SU-DHL-6 (cell line): Measurements from ENCODE around the gene DLG2.
"Not testable (repeated sequence)": the region's sequence is repeated elsewhere in the genome, so short reads cannot be mapped to it uniquely, and the experiment has no call there.

Source experiments
- H2AFZ ChIP-seq: fragments of 200-600 bp; sonication (generic); 2 replicates; pipeline ENCODE4 v1.6.1; 2014; ENCODE audit warnings: low read depth, mild to moderate bottlenecking, moderate library complexity, mixed read lengths, antibody characterized with exemption, low read length; ENCODE audit not compliant: severe bottlenecking
- H3F3A ChIP-seq: fragments of 200-600 bp; shearing (Covaris generic); 2 replicates; pipeline ENCODE4 v1.6.0; 2016; ENCODE audit warnings: antibody characterized with exemption, mild to moderate bottlenecking; ENCODE audit not compliant: insufficient read depth
- H3K27ac ChIP-seq: fragments of 200-600 bp; sonication (generic); 2 replicates; pipeline ENCODE4 v1.5.1; 2016; ENCODE audit warnings: low read depth, mild to moderate bottlenecking, low read length, moderate library complexity, mixed read lengths
- H3K27me3 ChIP-seq: fragments of 200-600 bp; sonication (generic), shearing (Covaris generic); 2 replicates; pipeline ENCODE4 v1.6.0; 2014; ENCODE audit warnings: mild to moderate bottlenecking, low read length
- H3K36me3 ChIP-seq: fragments of 200-600 bp; sonication (generic); 2 replicates; pipeline ENCODE4 v1.6.1; 2014; ENCODE audit warnings: mild to moderate bottlenecking, low read length, mixed read lengths
- H3K4me2 ChIP-seq: fragments of 300-600, 200-600 bp; shearing (Covaris generic), sonication (generic); 2 replicates; pipeline ENCODE4 v1.6.0; 2014; ENCODE audit warnings: low read length, low read depth, mild to moderate bottlenecking; ENCODE audit not compliant: poor library complexity, severe bottlenecking
- H3K4me3 ChIP-seq: fragments of 200-600 bp; sonication (generic); 2 replicates; pipeline ENCODE4 v1.5.1; 2014; ENCODE audit warnings: antibody characterized with exemption, low read length, mild to moderate bottlenecking, mixed read lengths; ENCODE audit not compliant: insufficient read depth, poor library complexity, severe bottlenecking
- H3K79me2 ChIP-seq: fragments of 200-600 bp; sonication (generic); 2 replicates; pipeline ENCODE4 v1.6.1; 2014; ENCODE audit warnings: mild to moderate bottlenecking, low read length, moderate library complexity; ENCODE audit not compliant: insufficient read depth
- H3K9ac ChIP-seq: fragments of 200-600 bp; sonication (generic); 2 replicates; pipeline ENCODE4 v1.7.0; 2014; ENCODE audit warnings: mild to moderate bottlenecking, low read length
- H3K9me2 ChIP-seq: fragments of 200-600 bp; sonication (generic); replicated peaks from 2 replicates; pipeline ENCODE4 v1.6.1; 2014; ENCODE audit warnings: low read length; ENCODE audit not compliant: insufficient read depth
- H3K9me3 ChIP-seq: fragments of 200-600 bp; sonication (generic); 2 replicates; pipeline ENCODE4 v1.6.1; 2014; ENCODE audit warnings: low read length, mixed read lengths; ENCODE audit not compliant: insufficient read depth
- H4K20me1 ChIP-seq: fragments of 200-600 bp; sonication (generic); 2 replicates; pipeline ENCODE4 v1.6.1; 2014; ENCODE audit warnings: low read depth, mild to moderate bottlenecking, antibody characterized with exemption, low read length, moderate library complexity, mixed read lengths
- EZH2phosphoT487 ChIP-seq: fragments of 200-600 bp; sonication (generic), shearing (Covaris generic); conservative IDR thresholded peaks from 2 replicates; pipeline ENCODE4 v1.6.1; 2018; ENCODE audit warnings: mild to moderate bottlenecking, antibody characterized with exemption, low read length, moderate library complexity, mixed read lengths
- TF ChIP-seq, protein P1 (sequence below): fragments of 200-600 bp; sonication (generic); IDR thresholded peaks from one replicate; pipeline ENCODE4 v1.5.1; 2017; ENCODE audit warnings: antibody characterized with exemption, mild to moderate bottlenecking, low read length, moderate library complexity; ENCODE audit not compliant: insufficient read depth, poor library complexity, severe bottlenecking

Gene DLG2

DNA sequence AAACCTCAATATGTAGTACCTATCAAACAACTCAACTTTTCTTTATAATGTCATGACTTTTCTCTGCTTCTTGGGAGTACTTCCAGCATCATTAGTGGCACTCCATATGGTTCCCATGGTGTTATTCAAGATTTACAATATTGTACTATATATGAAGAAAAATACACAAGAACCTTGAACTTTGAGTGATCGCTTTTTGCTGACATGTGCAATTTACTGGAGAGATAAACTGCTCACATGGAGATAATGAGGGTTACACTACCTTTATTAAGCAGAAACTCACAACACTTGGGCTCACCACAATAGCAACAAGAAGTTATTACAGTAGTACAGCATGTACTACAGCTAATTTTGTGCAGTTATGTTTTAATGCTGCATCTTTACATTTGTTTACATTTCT is 388.2 kb downstream of the DLG2 start:
- TF ChIP-seq, protein P1, sequence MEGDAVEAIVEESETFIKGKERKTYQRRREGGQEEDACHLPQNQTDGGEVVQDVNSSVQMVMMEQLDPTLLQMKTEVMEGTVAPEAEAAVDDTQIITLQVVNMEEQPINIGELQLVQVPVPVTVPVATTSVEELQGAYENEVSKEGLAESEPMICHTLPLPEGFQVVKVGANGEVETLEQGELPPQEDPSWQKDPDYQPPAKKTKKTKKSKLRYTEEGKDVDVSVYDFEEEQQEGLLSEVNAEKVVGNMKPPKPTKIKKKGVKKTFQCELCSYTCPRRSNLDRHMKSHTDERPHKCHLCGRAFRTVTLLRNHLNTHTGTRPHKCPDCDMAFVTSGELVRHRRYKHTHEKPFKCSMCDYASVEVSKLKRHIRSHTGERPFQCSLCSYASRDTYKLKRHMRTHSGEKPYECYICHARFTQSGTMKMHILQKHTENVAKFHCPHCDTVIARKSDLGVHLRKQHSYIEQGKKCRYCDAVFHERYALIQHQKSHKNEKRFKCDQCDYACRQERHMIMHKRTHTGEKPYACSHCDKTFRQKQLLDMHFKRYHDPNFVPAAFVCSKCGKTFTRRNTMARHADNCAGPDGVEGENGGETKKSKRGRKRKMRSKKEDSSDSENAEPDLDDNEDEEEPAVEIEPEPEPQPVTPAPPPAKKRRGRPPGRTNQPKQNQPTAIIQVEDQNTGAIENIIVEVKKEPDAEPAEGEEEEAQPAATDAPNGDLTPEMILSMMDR, result no peak
- TF ChIP-seq EZH2phosphoT487, result no peak
- no peaks in the 10 kb centered on the region for H3K9me3 ChIP-seq
- no peak overlapping the region for H3K4me2 ChIP-seq
- no peak overlapping the region for H3K27ac ChIP-seq
- H2AFZ ChIP-seq, result no peak overlapping the region
- H3K36me3 ChIP-seq, result no peaks in the 10 kb centered on the region
- no peaks in the 10 kb centered on the region for H3K9me2 ChIP-seq
- no peaks in the 10 kb centered on the region for H3K79me2 ChIP-seq
- no peaks in the 10 kb centered on the region for H3K27me3 ChIP-seq
- no peak overlapping the region for H3K9ac ChIP-seq
- no peaks in the 10 kb centered on the region for H3F3A ChIP-seq
- H4K20me1 ChIP-seq, result no peaks in the 10 kb centered on the region
- no peak overlapping the region for H3K4me3 ChIP-seq

GRCh38 chr11:85238038-85238437 is 389.1 kb downstream of the DLG2 start:
- not testable (repeated sequence) for H3K79me2 ChIP-seq, H3K27me3 ChIP-seq, H3K36me3 ChIP-seq, H2AFZ ChIP-seq, H3K9me2 ChIP-seq, H3K27ac ChIP-seq, H3K4me3 ChIP-seq, H3K9ac ChIP-seq, H3K4me2 ChIP-seq, H3F3A ChIP-seq, H3K9me3 ChIP-seq, H4K20me1 ChIP-seq

GRCh38 chr11:85236211-85236610 is 390.9 kb downstream of the DLG2 start:
- Histone ChIP-seq H3K27ac (no peak overlapping the region), H3F3A (no peaks in the 10 kb centered on the region), H3K9ac (no peak overlapping the region), H3K36me3 (no peaks in the 10 kb centered on the region), H3K4me3 (no peak overlapping the region), H3K79me2 (no peaks in the 10 kb centered on the region), H4K20me1 (no peaks in the 10 kb centered on the region), H2AFZ (no peak overlapping the region), H3K9me3 (no peaks in the 10 kb centered on the region), H3K9me2 (no peaks in the 10 kb centered on the region), H3K27me3 (no peaks in the 10 kb centered on the region), H3K4me2 (no peak overlapping the region)
- TF ChIP-seq EZH2phosphoT487, result no peak
- TF ChIP-seq, protein P1, result no peak

DNA sequence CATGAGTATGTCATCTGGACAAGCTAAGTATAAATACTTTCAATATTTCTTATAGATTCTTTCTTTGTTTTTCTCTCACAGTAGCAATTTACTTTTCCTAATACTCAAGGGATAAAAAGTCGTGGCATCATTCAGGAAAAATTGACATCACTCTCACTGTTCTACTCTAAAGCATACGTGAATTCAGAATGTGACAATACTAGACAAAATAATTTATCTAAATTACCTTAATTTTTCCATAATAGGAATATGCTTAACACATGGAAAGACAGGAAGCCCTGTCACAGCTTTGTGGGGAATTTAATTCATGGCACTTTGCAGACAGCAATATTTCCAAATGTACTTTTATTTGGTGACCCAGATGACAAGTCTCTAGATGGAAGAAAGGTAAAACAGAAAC is 394.6 kb downstream of the DLG2 start:
- Histone ChIP-seq H3K9ac (no peak overlapping the region), H3K4me3 (no peak overlapping the region), H3K4me2 (no peak overlapping the region), H3K27ac (no peak overlapping the region), H3K36me3 (no peaks in the 10 kb centered on the region), H3K9me3 (no peaks in the 10 kb centered on the region), H3F3A (no peaks in the 10 kb centered on the region), H3K9me2 (no peaks in the 10 kb centered on the region), H4K20me1 (no peaks in the 10 kb centered on the region), H3K79me2 (no peaks in the 10 kb centered on the region), H2AFZ (no peak overlapping the region), H3K27me3 (no peaks in the 10 kb centered on the region)
- no peak for TF ChIP-seq EZH2phosphoT487
- TF ChIP-seq, protein P1, result no peak
